Measurements from ENCODE around the gene TRMT2A. TPM values are rescaled to one million over a fixed set of nuclear protein-coding genes. Genes with fewer than 3 reads are reported as not detected.

Gene TRMT2A
- total and polyA plus RNA-seq, 2 of the 8 experiments (the other 6 are each of a cell fraction or from before 2014, with no cell fraction given), result 44.9 to 50.3 TPM

- Histone ChIP-seq H3K18ac (ENCODE audit: extremely low read depth, low read length) (no peak overlapping the region), H2BK120ac (replicated peaks; ENCODE audit: low read depth, low read length) (no peak overlapping the region), H2BK20ac (ENCODE audit: low read length) (no peak overlapping the region), H3K4me3 (ENCODE audit: extremely low read depth in 1 of 4, insufficient read depth in 2 of 4, low read depth in 3 of 4, low read length in 4 of 4) (no peak overlapping the region), H2AK5ac (ENCODE audit: low read depth, low read length) (no peak overlapping the region), H3K4me2 (ENCODE audit: insufficient read depth in 1 of 2, low read depth in 2 of 2, low read length in 2 of 2) (no peak overlapping the region), H4K5ac (ENCODE audit: insufficient read length, low read depth, low read length) (no peak overlapping the region), H2BK12ac (ENCODE audit: low read depth, low read length) (no peak overlapping the region), H2BK15ac (ENCODE audit: low read length) (no peak overlapping the region), H4K91ac (replicated peaks; ENCODE audit: insufficient read length, low read length) (no peak overlapping the region), H3K27me3 (replicated peaks in 1 of 4; ENCODE audit: control insufficient read depth in 3 of 4, extremely low read depth in 1 of 4, insufficient read depth in 3 of 4, low read length in 3 of 4) (peaks cover 0 to 3% (median 0%) of the 10 kb centered on the region in 4 experiments; a peak in 3 of 7 replicates), H2AFZ (ENCODE audit: low read length) (no peak overlapping the region), H3K9me3 (ENCODE audit: insufficient read depth in 2 of 2, low read depth in 1 of 2, low read length in 1 of 2) (no peaks in the 10 kb centered on the region), H3K9ac (replicated peaks in 1 of 4; ENCODE audit: extremely low read depth in 1 of 4, low read depth in 3 of 4, low read length in 3 of 4) (peak overlapping the region in 1 of 4 experiments; percentile 48; a peak in 1 of 7 replicates), H3K36me3 (ENCODE audit: control insufficient read depth in 2 of 4, insufficient read depth in 4 of 4, low read length in 3 of 4) (no peaks in the 10 kb centered on the region), H3K23ac (ENCODE audit: insufficient read length) (no peak overlapping the region), H3K4ac (replicated peaks; ENCODE audit: insufficient read length, low read depth, low read length) (no peak overlapping the region), H3K14ac (ENCODE audit: insufficient read length) (no peak overlapping the region), H3K56ac (replicated peaks; ENCODE audit: insufficient read length, low read depth, low read length) (no peak overlapping the region), H3K79me2 (ENCODE audit: control insufficient read depth in 1 of 2, insufficient read depth in 2 of 2, low read length in 2 of 2) (no peaks in the 10 kb centered on the region), H3K23me2 (ENCODE audit: low read depth, low read length) (no peaks in the 10 kb centered on the region), H3K27ac (ENCODE audit: low read depth, low read length) (no peak overlapping the region), H4K20me1 (replicated peaks in 1 of 2; ENCODE audit: control insufficient read depth in 1 of 2, insufficient read depth in 2 of 2, low read length in 2 of 2) (peaks cover 0 to 6% of the 10 kb centered on the region in 2 experiments), H4K8ac (ENCODE audit: extremely low read depth, insufficient read depth, low read length) (no peak overlapping the region; the same call in 1 of the 2 replicates), H3K79me1 (ENCODE audit: low read depth, low read length) (no peaks in the 10 kb centered on the region), H2BK5ac (ENCODE audit: low read depth, low read length) (no peak overlapping the region), H3K4me1 (replicated peaks in 1 of 4; ENCODE audit: control insufficient read depth in 3 of 4, insufficient read depth in 4 of 4, low read length in 3 of 4) (no peaks in the 10 kb centered on the region)
- FAIRE-seq (no peak), DNase-seq (ENCODE audit: low read depth in 1 of 2, low spot score in 2 of 2) (no peak)
- WGBS, 2 experiments (ENCODE audit: extremely low coverage in 1 of 2, insufficient coverage in 1 of 2, insufficient read length in 1 of 2, insufficient replicate concordance in 2 of 2, low coverage in 1 of 2, low lambda C conversion rate in 2 of 2, missing lambda C conversion rate in 1 of 2), result 91% methylated on average over 14 of the region's 14 CpGs; no CpG with 5 or more reads in 1 of the 2 experiments
- ChIA-PET CTCF (ENCODE audit: partially characterized antibody) (interaction anchor here (1.4 kb wide), 1 partner anchor 19 kb away, joined by 3 read pairs; no protein-coding TSS in a partner anchor), POLR2A (ENCODE audit: partially characterized antibody) (no interaction called here)
- TF ChIP-seq BACH1 (IDR thresholded peaks at IDR 0.05; ENCODE audit: low read length) (no peak), YY1 (IDR thresholded peaks at IDR 0.05; ENCODE audit: low read depth, low read length) (no peak)
Observed at GRCh38 chr22:20065896-20066616, 51.0 kb downstream of the TRMT2A start.
